Activated CD4-positive, alpha-beta T cell treated with anti-CD3 and anti-CD28 coated beads, Interleukin-2, amount 50 U/mL, for 24 hours (primary cell): ENCODE data around the gene SYPL1.

Experiments
- DNase-seq, 2 donors: peaks; one replicate each; pipeline ENCODE4 v3.0.0-alpha.2; 2020; ENCODE audit warnings: low read depth in 1 of 2, low spot score in 1 of 2

Gene SYPL1

DNA sequence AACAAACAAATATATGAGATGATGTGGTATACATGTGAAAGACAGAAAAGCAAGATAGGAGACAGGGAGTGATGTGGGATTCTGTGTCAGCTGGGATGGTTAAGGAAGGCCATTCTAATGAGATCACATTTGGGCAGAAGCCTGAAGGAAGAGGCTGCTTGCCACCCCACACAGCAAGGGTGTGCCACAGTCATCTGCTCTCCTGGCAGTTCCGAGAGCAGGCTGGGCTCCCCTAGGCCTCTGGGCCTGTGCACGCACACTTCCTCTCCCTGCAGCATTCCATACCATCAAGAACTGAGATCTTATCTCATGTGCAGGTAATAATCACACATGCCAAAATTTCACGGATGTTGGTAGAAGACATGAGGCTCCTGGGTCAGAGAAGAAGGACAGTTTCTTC, 43.1 kb downstream of the SYPL1 start:
- no peak for DNase-seq

DNA sequence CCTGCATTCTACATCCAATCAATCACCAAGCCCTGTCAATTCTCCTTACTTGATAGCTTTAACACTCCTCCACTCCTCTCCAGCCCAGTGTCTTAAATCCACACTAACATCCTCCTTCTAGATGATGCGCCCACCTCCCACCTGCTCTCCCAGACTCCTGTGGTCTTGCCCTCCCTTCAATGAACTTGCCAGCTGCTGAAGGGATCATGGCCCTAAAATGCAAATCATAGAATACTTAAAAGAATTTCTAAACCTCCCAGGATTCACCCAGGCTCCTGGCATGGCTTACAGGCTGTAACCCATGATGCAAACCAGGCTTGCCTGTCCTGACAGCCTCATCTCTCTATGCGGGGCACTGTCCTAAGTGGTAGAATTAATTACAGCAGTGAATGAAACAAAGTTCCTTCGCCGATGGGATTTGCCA, 43.6 kb downstream of the SYPL1 start:
- DNase-seq = no peak

DNA sequence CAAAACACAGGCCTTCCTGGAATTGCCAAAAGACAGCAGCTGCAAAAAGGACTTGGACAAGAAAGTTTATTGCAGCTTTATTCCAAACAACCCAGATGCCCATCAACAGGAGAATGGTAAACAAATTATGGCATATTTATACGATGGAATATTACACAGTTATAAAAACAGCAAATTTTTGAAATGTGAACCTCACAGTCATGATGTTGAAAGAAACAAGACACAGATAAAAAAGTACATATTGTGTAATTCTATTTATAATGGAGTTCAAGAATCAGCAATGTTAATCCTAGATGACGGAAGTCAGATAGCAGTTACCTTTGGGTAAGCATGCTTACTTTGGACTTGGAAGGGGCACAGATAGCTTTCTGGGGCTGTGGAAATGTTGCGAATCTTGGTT, 44.4 kb downstream of the SYPL1 start:
- no peak for DNase-seq

DNA sequence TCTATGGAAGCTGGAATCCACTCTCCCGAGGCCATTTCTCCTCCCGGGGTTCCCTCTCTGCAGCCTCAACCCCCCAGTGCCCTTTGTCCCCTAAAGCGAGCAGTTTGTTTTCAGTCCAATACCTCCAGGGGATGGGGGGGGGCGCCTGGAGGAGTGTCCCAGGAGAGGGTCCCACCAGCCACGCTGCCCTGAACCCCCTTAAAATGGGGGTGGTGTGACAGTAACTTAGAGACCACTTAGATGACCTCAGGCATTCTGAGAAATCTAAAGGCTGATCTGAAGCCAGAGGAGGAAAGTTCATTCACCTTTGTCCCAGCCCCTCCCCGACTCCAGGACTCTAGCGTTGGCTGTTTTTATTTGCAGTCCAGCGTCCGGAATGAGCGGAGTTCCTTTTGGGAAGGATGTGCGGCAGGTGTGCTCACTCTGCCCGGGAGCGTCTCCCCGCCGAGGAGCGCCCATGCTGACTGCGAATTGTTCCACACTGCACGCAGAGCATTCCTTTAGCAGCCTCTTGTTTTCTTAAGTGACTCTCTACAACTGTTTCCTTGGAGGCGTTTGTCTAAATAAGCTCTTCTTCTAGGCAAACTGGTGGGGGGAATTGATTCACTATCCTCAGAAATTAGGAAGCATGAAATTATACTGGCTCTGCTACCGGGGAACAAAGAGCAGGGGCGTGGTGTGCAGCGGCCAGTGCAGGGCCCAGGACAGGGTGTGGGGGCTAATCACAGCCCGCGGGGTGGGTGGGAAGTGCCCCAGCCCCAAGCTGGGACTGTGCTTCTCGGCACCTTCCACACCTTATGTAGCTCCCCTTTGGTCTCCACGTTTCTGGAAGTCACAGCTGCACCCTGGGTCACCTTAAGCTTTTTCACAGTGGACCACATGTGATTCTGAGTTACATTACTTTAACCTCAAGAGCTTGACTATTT, 46.3 kb downstream of the SYPL1 start:
- DNase-seq = no peak

DNA sequence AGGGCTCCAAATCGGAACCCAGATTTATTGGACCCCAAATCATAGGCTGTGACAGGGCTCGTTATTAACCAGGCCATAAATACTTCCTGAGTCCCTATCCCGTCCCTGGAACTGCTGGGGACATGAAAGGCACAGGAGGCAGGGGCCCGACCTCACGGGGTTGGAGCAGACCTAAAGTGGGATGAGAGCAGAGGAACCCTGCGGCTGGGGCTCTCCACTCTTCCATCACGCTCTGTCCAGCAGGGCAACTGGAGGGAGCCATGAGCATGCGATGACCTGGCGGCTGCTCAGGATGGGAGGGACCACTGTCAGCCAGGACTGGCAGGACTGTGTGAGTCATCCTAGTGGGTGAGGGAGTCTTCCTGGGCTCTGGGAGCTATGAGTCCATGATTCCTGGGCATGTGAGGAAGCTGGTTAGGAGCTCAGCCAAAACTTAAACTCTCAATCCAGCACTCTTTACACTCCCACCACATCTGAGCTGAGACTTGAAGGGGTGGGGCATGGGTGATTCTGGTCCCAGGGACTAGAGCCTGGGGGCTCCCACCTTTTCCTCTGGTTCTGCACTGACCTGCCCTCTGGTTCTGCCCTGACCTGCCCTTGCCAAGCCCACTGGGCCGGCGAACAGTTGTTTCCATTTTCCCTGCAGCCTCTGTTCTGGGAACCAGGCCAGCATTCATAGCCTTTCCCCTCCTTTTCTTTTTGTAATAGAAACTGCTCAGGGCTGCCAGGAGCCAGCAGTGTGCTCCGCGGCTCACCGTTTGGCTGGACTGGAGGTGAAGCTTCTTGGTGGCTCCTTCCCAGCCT, 47.1 kb downstream of the SYPL1 start:
- no peak for DNase-seq

DNA sequence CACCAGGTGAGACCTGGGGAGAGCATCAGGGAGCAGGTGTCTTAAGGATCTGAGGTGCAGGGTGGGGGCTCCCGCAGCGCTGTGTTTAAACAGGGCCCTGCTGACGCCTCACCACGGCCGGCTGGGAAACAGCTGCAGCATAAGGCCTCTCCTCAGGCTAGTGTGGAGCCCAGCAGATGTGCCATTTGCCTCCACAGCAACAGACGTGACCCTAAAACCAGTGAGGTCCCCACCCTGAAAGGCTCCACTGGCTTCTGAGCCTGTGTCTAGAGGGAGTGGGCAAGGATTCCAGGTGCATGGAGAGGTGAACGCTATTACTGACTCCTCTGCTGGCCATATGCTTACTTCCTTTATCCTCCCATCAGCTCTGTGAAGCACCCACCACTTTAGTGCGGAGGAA, 47.8 kb downstream of the SYPL1 start:
- DNase-seq = no peak

DNA sequence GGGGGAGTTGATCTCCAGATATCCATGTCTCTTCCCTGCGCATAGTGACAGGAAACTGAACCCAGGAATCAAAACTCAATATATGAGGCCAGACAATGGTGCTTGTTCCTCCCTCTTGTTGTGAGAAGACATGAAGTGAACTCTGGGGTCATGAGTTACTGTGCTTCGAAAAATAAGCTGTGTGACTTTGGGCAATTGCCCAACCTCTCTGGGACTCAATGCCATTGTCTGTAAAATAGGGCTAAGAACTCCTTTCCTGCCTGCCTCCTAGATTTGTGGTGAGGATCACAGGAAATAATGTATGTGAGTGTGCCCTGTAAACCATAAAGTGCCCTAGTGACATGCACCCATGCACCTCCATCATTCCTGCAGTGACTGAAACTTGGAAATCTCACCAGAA, 48.4 kb downstream of the SYPL1 start:
- DNase-seq = no peak

DNA sequence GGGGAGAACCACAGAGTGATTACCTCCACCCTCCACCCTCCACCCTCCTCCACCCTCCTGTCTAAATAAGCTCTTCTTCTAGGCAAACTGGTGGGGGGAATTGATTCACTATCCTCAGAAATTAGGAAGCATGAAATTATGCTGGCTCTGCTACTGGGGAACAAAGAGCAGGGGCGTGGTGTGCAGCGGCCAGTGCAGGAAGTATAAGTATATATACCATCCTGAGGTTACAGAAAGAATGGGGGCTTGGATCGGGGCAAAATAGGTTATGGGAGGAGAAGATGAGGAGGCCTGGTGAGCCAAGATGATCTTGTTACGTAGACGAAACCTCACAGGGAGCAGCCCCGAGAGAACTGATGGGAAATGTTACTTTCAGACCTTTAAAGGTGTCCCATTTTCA, 49.1 kb downstream of the SYPL1 start:
- DNase-seq = no peak

DNA sequence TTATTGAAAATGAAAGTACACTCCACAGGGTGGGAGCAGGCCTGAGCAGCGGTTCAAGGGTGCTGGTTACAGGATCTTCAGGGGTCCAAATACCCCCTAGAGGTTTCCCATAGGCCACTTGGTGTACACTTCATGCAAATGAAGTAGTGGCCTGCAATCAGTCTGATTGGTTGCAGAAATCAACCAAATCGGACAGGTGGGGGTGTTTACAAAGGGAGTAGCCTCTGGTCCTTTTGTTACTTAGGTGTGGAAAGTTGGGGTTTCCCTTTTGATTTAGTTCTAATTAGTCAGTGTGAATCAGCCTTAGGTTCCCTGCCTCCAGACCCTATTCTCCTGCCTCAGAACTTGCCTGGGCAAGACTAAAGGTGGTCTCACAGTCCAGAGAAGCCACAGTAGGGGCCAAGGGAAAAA, 49.6 kb downstream of the SYPL1 start:
- no peak for DNase-seq

DNA sequence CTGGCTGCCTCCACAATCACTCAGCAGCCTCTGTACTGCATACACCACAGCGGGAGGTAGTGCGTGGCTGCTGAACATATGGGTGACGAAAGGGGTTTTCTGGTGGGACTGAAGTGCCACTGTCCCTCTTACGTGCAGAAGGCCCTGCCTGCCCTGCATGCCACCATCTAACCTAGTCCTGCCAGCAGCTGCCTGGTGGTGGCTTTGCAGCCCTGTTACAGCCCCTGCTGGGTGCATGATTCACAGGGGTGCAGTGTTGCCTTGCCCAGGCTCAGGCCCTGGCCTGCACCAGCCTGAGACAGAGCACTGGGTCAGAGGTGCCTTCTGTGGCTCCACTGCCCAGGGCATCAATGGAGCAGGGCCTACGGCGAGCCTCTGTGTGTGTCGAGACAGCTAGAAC, 50.1 kb downstream of the SYPL1 start:
- no peak for DNase-seq

DNA sequence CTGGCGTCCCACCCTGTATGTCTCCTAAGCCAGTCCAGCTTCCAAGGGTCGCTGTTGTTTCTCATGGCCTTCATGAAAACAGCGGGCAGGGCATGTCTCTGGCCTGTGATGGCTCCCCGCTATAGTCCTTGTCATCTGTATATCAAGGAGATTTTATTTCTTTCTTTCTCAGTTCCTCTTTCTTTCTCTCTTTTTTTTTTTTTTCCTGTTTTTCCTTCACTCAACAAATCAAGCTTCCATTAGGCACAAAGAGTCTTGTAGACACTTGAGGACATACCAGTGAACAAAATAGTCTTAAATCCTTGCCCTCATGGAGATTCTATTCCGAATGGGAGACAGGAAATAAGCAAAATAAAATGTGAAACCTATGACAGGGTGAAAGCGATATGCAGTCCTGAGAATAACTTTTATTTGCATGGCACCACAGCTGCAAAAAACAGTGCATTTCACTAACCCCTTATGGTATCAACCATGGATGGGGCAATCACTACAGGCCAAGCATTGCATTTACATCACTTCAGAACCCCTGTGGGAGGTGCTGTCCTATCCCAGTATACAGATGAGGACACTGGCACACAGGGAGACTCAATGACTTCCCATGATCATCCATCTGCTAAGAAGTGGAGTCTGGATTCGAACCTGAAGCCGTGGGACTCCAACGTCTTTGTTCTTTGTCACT, 50.7 kb downstream of the SYPL1 start:
- no peak for DNase-seq

DNA sequence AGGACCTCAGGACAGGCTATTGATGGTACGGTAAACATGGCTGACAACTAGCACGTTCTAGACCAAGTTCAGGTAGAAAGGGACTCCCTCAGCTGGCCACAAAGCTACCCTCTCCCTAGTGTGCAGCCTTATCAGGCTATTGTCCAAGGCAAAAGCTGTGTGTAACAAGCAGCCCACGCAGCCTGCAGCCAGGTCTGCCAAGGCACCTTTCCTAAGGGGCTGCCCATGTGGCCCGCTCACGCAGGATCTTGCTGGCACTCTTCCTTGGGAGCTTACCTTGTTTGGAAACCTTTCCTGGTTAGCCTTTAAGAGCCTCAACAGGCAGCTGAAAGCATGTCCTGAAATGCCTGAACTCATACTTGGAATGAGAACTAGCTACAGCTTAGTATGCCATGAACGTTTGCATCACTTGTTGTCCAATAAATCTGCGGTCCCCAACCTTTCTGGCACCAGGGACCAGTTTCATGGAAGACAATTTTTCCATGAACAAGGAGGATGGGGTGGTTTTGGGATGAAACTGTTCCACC, 51.7 kb downstream of the SYPL1 start:
- no peak for DNase-seq

DNA sequence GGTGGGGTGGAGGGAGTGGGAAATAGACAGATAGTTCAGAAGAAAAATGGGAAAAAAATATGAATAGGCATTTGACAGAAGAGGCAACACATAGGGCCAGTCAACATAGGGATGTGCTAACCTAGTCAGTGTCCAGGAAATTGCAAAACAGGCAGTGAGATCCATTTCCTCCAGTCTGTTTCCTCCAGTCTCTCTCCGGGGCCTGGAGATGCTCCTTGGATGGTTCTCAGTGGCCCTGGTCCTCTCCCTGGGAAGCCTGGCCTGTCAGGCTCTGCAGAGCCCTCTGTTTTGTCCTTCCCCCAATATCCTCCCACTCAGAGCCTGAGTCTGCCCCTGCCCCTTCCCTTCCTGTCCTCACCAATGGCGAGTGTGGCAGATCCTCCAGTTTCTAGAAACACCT, 52.6 kb downstream of the SYPL1 start:
- DNase-seq = no peak

DNA sequence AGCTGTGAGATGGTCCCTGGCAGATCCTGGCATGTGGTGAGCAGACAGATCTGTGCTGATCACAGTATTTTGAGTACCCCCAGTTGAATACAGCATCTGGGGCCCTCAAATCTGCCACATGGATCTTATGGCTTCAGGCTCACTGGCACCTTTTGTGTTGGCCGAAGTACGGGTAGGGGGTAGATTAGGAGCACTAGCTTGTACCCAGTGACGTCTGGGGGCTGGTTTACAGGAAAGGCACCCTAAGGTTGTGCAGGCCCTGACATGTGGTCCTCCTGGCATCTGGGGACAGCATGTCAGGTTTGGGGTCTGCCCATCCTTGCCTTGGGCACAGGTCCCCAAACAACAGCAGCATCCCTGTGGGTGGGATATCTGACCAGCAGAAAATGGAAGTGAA, 53.2 kb downstream of the SYPL1 start:
- no peak for DNase-seq

DNA sequence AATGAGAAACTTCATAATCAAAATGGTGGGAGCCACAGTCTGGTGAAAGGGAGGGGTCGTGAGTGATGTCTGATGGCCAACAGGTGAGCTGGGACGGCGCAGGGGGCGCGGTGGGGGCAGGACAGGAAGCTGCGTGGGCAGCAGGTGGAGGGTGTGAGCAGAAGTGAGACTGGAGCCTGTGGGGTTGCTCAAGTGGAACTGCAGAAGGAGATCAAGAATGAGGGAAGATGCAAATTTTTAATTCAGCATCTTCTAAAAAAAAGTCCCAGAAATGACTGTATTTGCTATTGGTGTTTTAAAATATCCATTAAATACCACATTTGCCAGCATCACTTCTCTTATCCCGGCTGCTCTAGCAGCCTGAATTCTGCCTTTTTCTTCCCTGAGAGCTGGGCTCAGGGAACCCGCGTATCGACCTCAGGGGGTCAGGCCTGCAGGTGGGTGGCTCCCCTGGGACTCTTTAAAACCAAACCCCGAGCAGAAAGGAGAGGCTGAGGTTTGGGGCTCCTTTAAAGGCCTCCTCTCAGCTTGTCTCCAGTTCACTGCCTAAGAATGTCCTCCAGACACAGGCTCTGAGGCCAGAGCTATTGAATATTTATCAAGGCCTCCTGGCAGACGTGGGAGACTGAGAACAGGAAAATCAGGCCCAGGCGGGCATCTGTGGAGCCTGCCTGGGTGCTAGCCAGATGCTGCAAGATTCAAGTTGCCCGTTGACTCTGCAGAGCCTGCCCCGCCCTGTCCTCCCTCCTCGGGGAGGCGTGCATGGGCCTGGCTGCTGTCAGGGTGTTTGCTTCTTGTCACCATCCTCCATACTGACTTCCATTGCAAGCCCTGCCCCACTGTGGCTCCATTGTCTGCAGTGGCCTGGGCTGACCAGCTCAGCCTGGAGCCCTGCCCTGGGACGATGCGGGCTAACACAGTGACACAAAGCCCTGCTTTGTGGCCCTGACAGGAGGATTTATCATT, 53.9 kb downstream of the SYPL1 start:
- DNase-seq = no peak

DNA sequence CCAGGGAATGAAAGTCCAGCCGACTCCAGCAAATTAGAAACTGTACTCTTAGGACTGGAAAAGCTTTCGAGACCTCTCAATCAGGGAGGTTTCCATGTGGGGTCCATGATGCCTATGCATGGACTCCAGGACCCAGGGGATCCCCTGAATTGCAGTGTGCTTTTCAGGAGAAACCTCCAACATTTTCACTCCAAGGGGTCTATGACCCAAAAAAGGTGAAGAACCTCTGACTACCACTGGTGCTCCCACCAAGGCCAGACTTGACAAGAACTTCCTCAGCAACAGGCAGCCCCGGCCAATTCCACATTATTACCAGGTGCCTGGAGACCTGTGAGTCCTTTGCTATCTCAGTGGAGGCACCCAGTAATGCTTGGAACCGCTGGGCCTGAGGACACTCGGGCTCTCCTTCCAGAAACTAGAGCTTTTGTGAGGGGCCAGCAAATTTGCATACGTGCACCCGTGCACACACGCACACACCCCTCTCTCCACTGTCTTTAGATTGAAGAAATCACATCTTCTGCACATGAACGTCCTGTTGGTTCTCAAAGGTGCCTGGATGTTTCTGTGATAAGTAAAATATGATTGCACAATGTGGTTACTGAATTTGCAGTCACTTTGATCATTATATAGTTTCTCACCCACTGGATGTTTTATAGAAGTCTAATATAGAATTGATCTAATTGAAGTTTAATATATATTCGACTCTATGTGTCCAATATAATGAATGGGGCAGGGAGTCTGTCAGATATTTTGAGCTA, 54.7 kb downstream of the SYPL1 start:
- no peak for DNase-seq

DNA sequence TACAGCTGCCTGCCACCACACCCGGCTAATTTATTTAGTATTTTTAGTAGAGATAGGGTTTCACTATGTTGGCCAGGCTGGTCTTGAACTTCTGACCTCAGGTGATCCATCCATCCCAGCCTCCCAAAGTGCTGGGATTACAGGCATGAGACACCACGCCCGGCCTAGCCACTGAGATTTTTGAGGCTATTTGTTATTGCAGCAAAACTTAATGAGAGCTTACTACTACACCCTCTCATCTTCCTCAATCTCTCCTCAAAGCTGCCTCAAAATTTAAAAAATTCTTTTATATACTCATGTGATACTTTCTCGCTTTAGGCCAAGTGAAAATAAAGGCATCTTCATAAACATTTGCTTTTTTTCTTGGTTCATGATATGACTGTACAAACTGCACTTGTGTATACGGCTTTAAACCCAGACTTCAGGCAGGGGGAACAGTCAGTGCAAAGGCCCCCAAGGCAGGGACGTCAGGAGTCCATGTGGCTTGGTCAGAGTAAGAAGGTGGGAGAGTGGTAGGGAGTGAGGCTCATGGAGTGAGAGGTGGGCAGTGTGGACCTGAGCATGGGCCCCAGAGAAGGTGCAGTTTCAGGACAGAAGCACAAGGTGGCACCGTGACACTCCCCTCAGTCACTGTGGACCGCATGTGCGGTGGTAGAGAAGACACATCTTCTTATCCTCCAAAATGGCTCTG, 55.5 kb downstream of the SYPL1 start:
- DNase-seq = peak; percentile 37 to 55

DNA sequence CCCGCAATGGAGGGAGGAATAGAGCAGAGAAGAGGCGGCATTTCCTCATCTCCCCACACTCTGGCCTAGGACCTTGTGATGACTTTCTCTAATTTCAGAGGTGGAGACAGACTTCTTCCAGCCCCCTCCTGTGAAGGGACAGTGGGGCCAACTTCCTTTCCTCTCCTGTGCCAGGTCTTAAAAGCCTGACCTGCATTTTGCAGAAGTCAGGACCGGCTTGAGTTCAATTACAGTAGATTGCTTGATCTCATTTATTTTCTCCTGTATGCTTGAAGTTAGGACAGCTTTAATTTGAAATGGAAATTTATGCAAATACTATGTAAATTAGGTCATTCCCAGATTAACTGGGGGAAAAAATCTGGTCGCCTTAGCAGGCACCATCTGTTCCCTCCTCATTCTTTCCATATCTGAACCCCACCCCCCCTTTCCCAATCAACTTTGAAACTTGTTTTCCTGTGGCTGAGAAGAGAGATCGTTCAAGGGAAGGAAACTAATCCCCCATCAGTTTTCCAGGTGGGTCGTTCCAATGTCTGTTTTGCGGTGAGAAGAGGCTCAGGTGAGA, 57.1 kb downstream of the SYPL1 start:
- no peak for DNase-seq
